Amniotic stem cell (primary cell): ENCODE data around the gene SNPH.

Experiments used
- DNase-seq: peaks from one replicate; lab custom pipeline; 2025; lab: John Stamatoyannopoulos, UW

Gene SNPH

DNA sequence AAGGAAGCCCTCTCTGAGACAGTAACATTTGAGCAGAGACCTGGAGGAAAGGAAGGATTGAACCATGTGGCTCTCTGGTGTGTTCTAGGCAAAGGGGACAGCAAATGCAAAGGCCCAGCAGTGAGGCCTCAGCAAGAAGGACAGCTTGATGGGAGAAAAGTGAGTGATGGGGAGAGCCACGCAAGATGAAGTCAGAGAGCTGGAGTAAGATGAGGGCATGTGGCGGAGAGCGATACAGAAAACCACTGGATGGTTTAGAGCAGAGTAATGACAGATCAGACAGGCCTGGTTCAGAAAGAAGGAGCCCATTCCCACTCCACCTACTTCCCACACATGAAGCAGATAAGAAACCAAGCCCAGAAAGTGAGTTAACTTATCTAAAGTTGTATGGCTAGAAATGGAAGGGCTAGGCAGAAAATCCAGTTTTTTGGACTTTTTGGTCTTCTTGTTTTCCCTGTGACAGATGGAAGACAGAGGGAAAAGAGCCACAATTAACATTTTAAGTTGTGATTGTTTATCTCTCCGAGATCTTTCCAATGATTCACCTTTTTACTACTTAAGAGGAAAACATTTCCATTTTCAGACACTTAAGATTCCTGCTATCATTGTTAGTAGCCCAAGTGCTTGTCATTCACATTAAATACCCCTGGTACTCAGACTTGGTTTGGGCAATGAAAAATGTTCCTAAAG is 723 bp upstream of the SNPH start:
- DNase-seq: no peak

DNA sequence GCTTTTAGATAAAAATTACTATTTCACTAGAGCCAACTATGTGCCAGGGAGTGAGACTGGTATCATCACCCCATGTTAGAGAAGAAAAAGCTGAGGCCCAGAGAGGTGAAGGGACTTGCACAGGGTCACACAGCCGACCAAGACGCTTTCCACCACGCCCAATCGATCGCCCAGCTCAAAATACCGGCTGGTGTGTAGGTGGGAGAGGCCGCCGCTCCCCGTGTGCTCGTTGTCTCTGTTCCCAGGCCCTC is 253 bp upstream of the SNPH start:
- no peak for DNase-seq

DNA sequence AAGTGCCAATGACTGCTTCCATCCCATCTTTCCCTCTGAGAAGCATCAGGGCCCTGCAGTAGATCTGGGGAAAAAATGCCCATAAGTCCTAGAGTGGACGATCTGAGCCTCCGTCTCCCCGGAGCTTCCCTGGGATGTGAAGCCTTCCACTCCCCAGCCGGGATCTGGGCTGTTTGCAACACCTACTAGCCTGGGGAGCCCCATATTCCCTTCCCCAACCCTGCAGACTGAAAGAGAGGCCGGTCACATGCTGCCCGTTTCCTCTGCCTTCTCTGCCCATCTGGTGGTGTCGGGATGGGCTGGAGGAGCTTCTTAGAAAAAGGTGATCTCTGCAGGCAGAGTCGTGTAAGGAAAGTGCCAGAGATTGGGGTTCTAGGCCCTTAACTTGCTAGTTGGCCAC is 1.1 kb downstream of the SNPH start:
- no peak for DNase-seq

DNA sequence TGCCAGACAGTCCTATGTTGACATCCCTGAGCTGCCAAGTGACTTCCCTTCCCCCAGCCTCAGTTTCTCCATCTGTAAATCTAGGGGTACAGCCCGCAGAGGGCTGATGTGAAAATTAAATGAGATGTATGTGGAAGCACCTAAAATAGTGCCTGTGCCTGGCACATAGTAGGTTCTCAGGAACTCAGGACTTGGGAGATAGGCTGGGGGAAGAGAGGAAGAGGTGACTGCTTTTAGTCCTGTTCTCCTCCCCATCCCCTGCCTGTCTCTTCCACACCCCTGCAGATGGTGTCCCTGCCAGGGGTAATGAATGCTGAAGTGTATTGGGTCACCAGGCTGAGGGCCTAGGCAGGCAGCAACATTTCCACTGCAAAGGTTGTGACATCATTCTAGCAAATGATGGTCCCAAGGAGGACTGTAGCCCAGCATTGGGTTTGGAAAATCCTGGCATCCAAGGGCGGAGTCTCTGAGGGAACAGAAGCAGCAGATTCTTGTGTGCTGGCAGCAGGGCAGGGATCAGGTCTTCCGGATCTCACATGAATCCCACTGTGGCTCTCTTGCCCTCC is 1.8 kb downstream of the SNPH start:
- DNase-seq: no peak

DNA sequence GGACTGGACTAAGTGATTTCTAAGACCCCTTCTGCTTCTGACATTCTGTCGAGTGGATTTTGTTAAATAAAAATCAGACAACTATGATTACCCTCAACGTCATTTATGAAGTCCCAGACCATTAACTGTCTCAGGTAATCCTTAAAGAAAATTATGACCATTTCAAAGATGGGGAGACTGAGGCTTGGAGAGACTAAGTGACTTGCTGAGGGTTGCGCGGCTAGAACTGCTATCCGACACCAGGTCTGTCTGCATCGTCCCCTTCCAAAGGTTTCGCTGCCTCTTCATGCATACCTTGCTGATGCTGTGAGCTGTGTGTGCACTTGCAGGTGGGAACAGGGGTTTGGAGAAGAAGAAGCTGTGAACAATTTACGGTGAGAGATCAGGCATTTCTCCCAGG is 3.1 kb downstream of the SNPH start:
- no peak for DNase-seq

DNA sequence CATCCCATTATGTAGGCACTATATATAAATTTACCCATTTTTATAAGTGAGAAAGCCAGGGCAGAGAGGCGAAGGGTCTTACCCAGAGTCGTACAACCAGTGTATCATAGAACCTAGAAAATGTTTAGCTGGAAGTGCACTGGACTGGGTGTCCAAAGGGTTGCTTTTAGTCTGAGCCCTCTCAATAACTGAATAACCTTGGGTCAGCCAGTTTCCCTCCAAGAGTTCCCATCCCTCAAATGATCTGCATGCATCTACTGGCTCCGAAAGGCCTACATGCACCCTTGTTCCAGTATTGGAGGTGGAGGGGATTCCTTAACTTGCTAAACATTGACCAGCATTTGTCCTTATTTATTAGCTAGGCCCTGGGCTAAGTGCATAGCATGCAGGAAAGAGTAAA is 3.8 kb downstream of the SNPH start:
- no peak for DNase-seq

DNA sequence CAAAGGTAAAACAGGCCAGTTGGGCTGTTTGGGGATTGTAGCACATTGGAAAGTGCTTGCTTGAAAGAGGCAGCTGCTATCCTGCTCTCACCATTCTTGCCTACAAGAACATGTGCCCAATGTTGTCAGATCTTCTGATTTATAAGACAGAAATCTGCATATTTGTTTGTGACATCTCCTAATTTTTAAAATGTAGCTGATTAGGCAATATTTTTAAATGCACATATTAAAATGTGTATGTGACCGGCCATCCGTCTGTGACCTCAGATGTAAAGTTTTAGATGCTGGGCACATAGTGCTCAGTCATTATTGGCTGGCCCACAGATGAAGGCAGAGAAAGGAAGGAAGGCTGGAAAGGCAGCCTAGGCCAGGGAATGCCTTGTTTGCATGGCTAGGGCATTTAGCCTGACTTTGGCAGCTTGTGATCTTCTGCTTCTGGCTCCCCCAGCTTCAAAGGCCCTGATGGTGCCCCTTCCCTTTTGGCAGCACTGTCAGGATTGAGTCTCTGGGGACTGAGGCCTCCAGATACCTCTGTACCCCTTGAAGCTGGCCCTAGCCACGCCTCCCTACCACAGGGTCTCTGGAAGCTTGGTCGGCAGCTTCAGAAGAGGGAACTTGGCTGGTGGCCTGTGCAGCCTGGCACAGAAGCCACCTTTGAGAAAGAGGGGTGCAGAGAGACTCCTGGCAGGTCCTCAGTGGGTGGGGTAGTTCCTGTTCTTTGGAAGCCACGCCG is 6.4 kb downstream of the SNPH start:
- DNase-seq: no peak

DNA sequence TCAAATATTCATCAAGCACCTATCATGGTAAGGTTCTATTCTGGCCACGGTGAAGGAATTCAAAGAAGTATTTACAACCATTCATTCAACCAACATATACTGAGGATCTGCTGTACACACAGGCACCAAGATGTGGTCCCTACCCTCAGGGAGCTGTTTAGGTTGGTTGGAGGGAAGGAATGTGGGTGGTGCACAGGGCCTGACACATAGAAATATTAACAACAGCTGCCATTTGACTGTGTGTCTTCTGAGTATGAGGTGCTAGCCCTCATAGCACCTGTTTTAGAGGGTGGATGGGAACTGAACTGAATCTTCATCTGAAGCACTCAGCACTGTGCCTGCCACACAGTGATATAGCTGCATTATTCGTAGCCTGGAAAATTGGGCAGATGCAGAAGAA is 7.3 kb downstream of the SNPH start:
- DNase-seq: no peak

DNA sequence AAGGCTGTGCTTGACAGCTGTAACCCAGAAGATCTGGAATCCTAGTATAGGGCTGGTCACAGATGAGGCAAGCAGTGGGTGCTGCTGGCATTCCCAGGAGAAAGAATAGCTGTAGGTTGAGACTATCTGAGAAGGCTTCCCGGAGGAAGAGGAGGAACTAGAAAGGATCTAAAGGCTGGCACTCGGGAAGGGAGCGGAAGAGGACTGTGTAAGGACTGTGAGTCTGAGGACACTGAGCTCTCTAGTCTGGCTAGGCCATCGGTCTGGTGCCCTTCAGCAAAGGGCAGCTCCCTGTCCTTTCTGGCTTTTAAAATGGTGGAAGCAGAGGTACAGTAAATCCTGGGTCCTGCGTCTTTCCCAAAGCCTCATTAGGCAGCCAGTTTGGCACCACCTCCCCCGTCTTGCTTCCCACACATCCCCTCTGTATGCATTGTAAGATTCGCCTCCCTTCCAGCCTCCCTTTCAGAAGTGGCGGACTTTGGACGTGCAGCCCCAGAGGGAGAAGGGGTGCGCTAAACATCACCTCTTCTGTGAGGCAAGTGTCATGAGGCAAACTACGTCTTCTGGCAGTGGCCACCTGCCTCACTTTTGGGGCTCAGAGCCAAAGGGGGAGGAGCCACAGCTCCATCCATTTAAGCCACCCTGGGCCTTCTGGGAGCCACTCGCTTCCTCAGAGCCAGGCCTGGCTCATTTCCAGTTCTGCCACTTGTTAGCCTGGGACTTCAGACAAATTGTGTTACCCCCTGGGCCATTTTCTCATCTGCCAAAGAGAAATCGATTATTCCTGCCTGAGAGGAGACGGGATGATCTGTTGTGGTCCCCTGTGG is 8.6 kb downstream of the SNPH start:
- DNase-seq: no peak

DNA sequence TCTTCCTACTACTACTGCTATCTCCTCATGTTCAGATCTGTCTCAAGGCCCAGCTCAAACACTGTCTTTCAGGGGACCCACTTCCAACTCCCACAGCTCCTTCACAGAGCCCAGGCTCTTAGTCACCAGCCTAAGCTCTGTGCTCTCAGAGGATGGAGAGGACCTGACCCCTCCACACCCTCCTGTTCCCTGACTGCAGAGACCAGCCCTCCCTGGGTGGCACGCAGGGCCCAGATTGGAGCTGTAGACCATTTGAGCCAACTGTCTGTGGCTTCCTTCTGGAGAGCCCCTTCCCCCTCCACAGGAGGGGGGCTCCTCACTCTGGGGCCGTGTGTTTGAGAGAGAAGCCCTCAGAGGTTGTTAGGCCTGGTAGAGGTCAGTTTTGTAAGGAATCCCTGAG is 9.8 kb downstream of the SNPH start:
- no peak for DNase-seq

DNA sequence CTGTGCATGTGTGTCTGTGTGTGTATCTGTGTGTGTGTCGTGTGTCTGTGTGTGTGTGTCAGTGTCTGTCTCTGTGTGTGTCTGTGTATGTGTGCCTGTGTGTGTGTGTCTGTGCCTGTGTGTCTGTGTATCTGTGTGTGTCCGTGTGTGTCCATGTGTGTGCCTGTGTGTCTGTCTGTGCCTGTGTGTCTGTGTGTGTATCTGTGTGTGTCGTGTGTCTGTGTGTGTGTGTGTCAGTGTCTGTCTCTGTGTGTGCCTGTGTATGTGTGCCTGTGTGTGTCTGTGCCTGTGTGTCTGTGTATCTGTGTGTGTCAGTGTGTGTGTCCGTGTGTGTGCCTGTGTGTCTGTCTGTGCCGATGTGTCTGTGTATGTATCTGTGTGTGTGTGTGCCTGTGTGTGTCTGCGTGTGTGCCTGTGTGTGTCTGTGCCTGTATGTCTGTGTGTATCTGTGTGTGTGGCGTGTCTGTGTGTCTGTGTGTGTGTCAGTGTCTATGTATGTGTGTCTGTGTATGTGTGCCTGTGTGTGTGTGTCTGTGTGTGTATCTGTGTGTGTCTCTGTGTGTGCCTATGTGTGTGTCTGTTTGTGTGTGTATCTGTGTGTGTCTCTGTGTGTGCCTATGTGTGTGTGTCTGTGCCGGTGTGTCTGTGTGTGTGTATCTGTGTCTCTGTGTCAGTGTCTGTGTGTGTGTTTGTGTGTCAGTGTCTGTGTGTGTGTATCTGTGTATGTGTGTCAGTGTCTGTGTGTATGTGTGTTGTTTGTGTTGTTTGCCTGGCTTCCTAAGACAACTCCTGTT is 11.6 kb downstream of the SNPH start:
- DNase-seq: no peak

DNA sequence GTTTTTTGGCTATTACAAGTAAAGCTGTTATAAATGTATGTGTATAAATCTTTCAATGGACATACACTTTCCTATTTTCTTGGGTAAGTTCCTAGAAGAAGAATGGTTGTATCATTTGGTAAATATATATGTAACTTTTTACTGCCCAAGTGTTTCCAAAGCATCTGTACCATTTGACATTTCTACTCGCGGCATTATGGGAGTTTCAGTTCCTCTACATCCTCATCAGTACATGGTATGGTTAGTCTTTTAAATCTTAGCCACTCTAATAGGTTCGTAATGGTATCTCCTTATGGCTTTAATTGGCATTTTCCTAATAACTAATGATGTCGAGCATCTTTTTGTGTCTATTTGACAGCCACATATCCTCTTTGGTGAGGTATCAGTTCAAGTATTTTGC is 12.9 kb downstream of the SNPH start:
- DNase-seq: no peak

DNA sequence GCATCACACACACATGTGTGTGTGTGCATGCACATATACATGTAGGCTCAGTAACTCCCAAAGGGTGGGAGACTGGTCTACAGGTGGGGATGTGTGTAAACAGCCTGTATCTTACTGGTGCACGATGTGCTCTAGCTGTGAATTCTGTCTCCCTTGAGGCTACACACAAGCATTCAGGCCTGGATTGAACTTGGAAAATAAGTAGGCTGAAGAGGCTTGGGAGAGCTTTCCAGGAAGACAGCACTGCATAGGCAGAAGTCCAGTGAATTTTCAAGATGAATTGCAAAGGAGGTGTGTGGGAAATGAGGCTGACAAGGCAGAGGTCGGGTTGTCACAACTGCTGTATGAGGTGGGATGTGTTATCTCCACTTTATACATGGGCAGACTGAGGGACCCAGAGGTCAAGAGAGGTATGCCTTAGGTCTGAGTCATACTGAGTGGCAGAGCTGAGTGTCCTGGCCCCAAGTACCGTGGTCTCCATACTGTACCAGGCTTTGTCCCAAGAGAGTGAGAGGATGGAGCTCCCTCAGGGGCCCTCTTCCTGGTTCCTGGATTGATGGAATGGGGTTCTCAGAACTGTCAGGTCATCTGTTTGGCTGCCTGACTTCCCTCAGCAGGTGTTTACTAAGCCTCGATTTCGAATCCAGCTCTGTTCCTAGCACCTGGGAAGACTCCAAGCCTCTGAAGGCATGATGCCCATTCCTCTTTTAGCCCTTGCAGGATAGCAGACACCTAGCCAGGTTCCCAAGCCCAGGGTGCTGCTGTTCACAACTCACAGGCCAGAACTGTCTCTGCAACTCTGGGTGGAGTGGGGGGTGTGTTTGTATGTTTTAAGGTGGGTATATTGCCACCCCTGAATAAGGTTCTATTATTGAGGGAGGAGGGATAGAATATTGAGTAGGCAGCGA is 14.4 kb downstream of the SNPH start:
- no peak for DNase-seq

DNA sequence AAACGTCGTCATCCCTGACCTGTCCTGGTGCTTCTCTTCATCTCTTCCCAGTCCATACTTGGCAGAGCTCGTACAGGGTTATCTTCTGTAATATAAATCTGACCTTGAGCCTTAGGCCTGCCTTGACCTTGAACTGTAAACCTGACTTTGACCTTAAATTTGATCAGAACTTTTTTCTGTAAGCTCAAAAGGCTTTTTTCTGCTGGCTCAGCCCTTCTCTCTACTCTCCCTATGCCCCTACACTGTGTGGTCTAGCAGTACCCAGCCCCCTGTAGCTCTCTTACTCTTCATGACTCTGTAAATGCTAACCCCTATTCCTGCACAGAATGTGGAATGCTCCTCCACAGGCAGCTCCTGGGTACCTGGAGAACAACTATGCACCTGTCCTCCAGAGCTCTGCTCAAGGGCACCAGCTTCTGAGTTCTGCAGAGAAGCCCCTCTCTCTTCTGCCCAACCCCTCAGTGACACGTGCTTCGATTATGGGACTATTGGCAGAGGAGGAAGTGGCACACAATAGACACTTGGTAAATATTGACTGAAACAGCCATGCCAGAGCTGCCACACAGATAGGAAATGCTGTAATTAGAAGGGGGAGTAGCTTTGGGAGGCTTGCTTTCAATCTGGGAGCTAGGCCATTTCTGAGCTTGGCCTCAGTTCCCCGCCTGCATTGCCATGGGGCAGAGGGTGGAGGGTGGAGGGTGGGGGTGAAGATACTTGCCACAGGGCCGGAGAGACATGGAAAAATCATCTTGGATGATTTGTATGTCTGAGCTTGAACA is 15.4 kb downstream of the SNPH start:
- no peak for DNase-seq

DNA sequence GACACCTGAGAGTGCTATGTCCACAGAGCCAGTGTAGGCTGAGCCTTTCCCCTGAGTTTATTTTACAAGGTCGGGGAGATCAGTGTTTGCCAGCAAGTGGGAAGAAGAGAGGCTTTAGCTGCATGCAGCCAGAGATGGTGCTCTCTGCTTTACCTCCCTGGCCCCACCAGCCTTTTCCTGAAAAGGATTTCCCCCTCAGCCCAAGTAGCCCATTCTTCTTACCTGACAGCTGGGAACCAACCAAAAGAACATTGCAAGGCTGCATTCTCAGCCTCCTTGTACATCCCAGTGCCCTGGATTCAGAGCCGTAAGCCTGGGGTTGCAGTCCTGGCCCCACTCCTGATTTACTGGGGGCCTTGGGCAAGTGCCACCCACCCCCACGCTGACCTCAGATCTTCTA is 16.9 kb downstream of the SNPH start:
- DNase-seq: no peak

DNA sequence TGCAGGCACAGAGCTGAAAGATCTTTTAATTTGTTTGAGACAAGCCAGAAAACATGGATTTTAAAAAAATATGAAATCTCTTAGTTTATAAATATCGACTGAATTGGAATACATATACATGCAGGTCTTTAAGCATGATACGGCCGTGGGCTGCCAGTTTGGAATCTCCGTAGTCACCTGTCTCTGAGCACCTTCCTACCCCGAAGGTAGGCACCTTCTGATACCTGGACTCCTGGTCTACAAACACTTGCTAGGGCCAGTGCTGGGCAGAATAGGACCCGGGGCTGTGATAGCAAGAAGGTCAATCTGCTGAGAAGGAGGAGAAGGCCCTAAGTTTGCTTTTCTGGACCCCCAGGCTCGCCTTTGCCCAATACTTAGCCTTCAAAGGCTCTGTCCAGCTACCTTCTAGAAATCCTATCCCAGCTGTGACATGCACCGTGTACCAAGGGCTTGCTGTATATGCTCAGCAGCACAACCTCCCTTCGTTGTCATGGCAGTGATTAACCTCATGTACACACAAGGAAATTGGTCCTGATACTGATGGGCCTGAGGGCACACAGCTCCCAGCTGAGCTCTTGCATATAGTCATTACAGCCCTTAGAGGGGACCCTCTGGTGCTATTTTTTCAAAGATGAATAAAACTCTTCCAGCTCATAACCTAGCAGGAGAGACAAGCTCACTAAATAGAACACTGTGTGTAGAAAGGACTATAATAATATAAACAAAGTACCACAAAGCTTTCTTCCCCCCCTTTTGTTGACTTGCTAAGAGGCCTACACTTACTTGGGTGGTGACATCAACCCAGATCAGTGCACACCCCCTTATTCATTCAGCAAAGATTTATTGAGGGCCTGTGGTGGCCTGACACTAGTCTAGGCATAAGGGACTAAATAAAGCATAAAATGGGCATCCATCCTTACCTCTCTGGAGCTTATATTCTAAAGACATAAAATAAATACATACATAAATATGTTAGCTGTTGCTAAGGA is 17.7 kb downstream of the SNPH start:
- DNase-seq: no peak

DNA sequence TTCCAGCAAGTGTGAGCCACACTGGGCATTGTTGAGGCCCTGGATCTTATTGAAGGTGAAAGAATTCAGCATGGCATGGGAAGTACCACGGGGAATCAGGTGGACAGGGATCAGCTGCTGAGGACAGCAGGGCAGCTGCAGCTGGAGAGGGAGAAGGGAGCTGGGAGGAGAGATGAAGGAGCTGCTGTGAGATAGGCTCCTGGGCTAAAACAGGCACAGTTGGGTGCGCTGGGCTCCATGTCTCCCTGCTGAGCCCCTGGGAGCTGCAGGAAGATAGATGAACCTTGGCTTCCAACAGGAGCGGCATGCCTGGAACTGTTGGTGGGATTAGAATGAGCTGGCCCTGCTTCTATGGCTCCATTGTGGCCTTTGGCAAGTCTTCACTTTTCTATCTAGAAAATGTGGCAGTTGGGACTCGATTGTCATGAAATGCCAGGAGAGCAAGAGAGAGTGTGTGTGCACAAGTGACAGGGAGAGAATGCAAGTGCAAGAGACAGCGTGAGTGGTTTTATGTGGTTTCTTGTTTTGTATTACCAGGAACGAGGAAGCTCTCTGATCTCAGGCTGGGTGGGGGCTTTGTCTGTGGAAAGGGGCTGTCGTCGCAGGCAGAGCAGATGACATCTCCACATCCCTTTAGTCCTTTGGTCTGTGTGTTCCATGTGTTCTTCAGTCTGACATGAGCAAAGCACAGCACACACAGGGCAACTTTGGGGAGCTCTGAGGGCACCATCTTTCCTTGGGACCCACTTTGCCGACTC is 20.4 kb downstream of the SNPH start:
- DNase-seq: no peak

DNA sequence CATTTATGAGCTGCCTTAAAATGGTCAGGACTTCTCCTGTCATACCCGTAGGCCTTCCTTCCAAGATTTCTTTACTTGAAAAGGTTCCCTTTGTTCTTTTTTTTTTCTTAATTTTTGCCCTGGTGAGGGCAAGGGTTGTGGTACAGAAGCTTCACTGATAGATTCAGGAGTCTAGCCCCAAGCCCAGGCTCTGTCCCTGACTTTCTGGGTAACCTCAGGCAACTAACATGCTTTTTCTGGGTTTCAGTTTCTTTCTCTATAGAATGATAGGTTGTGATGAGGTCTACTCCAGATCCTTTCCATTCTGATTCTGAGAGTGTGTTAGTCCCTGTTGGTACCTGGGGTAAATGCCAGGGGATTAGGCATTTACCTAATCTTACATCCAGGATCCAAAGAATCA is 21.2 kb downstream of the SNPH start:
- DNase-seq: no peak
